Measurements from ENCODE around the gene MRPL40. TPM values are rescaled to one million over a fixed set of nuclear protein-coding genes. Genes with fewer than 3 reads are reported as not detected.

MRPL40 gene
- total RNA-seq, 1 donor from 2014 or later, result 29.6 TPM

- Mint-ChIP-seq H3K4me1 (ENCODE audit: unreplicated experiment) (peaks cover 6% of the 10 kb centered on the region), H3K9me3 (ENCODE audit: unreplicated experiment) (no peaks in the 10 kb centered on the region), H3K27me3 (ENCODE audit: unreplicated experiment) (no peaks in the 10 kb centered on the region), H3K27ac (ENCODE audit: unreplicated experiment) (no peak overlapping the region), H3K4me3 (ENCODE audit: unreplicated experiment) (no peak overlapping the region), H3K36me3 (ENCODE audit: unreplicated experiment) (peaks cover 45% of the 10 kb centered on the region)
- no peak for TF ChIP-seq CTCF (IDR thresholded peaks at IDR 0.05)
- DNase-seq (ENCODE audit: extremely low spot score, unreplicated experiment), result no peak
Observed at GRCh38 chr22:19455585-19456370, 23.4 kb downstream of the MRPL40 start.

DNA sequence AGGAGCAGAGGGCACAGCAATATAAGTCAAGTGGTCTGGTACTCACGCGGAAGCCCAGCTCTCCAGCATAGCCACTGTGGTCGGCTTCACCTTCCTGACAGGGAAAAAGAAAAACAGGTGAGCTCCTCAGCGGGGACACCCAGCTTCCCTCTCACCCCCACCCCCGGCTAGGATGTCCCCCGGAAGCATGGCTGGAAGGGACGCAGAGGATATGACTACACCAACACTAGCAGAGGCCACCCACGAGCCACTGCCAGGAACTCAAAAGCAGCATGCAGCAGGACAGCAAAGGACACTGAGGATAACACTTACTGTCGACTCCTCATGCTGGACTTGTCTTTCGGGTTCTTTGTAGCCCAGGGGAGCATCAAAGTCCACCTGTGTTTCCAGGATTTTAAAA lies 24.2 kb downstream of the MRPL40 start:
- no peaks in the 10 kb centered on the region for H3K27me3 Mint-ChIP-seq (ENCODE audit: unreplicated experiment)
- H3K27ac Mint-ChIP-seq (ENCODE audit: unreplicated experiment), result no peak overlapping the region
- no peak overlapping the region for H3K4me3 Mint-ChIP-seq (ENCODE audit: unreplicated experiment)
- DNase-seq (ENCODE audit: extremely low spot score, unreplicated experiment), result no peak
- peaks cover 6% of the 10 kb centered on the region for H3K4me1 Mint-ChIP-seq (ENCODE audit: unreplicated experiment)
- H3K36me3 Mint-ChIP-seq (ENCODE audit: unreplicated experiment), result peaks cover 40% of the 10 kb centered on the region
- no peaks in the 10 kb centered on the region for H3K9me3 Mint-ChIP-seq (ENCODE audit: unreplicated experiment)
- no peak for TF ChIP-seq CTCF (IDR thresholded peaks at IDR 0.05)

DNA sequence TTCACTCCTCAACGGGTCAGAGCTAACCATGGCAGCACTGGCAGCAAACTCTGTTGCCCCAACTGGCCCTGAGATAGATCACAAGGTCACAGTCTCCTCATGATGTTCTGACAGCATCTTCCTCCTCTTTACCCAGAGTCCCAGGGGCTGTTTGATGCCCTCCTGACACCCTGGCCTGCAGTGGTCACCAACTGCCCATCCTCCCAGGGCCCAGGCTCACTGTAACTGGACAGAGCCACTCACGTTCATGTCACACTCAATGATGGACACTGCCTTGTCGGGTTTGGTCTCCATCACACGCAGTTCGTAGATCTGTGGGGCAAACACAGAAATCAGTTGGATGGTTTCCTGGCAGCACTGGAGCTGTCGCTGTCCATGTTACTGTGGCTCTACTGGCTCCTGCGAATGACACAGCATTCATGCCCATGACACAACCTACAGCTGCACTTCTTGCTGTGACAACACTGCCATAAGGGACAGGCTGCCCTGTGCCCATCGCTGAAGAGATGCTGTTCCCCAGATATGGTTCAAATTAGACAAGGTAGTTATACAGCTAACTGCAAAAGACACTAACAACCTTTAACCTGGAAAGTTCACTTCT lies 25.6 kb downstream of the MRPL40 start:
- DNase-seq (ENCODE audit: extremely low spot score, unreplicated experiment), result no peak
- Mint-ChIP-seq H3K4me1 (ENCODE audit: unreplicated experiment) (peaks cover 6% of the 10 kb centered on the region), H3K27ac (ENCODE audit: unreplicated experiment) (no peak overlapping the region), H3K27me3 (ENCODE audit: unreplicated experiment) (no peaks in the 10 kb centered on the region), H3K9me3 (ENCODE audit: unreplicated experiment) (no peaks in the 10 kb centered on the region), H3K4me3 (ENCODE audit: unreplicated experiment) (no peak overlapping the region), H3K36me3 (ENCODE audit: unreplicated experiment) (peaks cover 36% of the 10 kb centered on the region)
- TF ChIP-seq CTCF (IDR thresholded peaks at IDR 0.05), result no peak

DNA sequence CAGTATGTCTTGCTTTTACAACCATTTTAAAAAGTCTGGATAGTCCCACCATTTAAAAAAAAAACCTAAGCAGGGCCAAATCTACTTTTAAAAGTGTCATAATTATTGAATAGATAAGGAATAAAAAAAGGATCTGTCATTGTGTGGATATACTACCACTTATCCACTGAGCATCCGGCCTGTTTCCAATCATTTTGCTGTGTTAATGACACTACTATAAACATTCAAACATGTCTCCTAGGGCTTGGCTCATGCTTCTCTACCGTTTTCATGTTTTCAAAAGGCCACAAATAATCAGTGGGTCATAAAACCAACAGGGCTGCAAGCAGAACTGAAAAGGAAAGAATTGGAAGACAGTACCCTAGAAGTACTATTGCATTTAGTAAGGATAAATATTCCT lies 27.7 kb downstream of the MRPL40 start:
- Mint-ChIP-seq H3K27ac (ENCODE audit: unreplicated experiment) (no peak overlapping the region), H3K4me3 (ENCODE audit: unreplicated experiment) (no peak overlapping the region), H3K9me3 (ENCODE audit: unreplicated experiment) (no peaks in the 10 kb centered on the region), H3K27me3 (ENCODE audit: unreplicated experiment) (no peaks in the 10 kb centered on the region), H3K36me3 (ENCODE audit: unreplicated experiment) (peaks cover 21% of the 10 kb centered on the region), H3K4me1 (ENCODE audit: unreplicated experiment) (peaks cover 8% of the 10 kb centered on the region)
- no peak for DNase-seq (ENCODE audit: extremely low spot score, unreplicated experiment)
- TF ChIP-seq CTCF (IDR thresholded peaks at IDR 0.05), result no peak

DNA sequence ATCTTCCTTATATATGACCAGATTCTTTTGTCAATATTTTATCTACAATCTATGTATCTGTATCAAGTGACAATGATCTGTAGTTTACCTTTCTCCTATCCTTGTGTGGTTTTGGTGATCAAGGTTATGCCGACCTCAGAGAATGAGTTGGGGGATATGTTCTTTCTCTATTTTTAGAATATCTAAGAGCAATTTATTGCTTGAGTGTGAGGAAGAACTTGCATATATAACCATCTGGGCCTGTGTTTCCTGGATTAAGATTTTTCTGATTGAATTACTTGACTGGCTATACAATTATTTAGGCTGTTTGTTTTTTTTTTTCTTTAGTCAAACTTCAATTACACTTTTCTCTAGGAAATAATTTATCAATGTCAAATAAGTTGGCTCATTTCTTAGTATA lies 29.2 kb downstream of the MRPL40 start:
- peaks cover 3% of the 10 kb centered on the region for H3K4me1 Mint-ChIP-seq (ENCODE audit: unreplicated experiment)
- no peak overlapping the region for H3K27ac Mint-ChIP-seq (ENCODE audit: unreplicated experiment)
- no peak for TF ChIP-seq CTCF (IDR thresholded peaks at IDR 0.05)
- no peak for DNase-seq (ENCODE audit: extremely low spot score, unreplicated experiment)
- H3K27me3 Mint-ChIP-seq (ENCODE audit: unreplicated experiment), result no peaks in the 10 kb centered on the region
- H3K9me3 Mint-ChIP-seq (ENCODE audit: unreplicated experiment), result no peaks in the 10 kb centered on the region
- H3K36me3 Mint-ChIP-seq (ENCODE audit: unreplicated experiment), result peaks cover 12% of the 10 kb centered on the region
- H3K4me3 Mint-ChIP-seq (ENCODE audit: unreplicated experiment), result no peak overlapping the region
